ENCODE data around the gene DHDH. TPM values are rescaled to one million over a fixed set of nuclear protein-coding genes. Genes with fewer than 3 reads are reported as not detected.
A peak's percentile ranks its signal among the peaks of the same experiment; 100 is the strongest.

DHDH gene
- total and polyA plus RNA-seq, 2 of the 13 experiments (the other 11 are each of a cell fraction or from before 2014, with no cell fraction given) = 0.13 to 0.91 TPM

DNA sequence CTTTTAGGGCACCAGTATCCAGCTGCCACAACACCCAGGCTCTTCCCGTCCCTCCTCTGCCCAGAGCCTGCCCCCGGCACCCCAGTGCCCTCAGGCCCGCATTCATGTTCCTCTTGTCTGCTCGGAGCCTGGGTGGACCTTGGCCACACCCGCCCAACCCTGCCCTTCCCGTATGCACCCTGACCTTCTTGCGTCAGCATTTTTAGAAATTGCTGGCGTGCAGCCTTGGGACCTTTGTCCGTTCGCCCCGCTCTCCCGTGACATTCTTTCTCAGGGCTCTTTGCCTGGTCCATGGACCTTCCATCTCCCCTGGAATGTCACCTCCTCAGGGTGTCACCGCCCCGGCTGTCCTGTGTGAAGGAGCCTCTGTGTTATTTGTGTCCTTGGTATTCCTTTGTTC lies 25.8 kb upstream of the DHDH start (continued):
- peak; percentile 43; the same call in 1 of the 2 replicates for TF ChIP-seq FOXO1 (CRISPR knock-in tag; IDR thresholded peaks at IDR 0.05)
- no peak for TF ChIP-seq PBX3 (CRISPR knock-in tag; IDR thresholded peaks at IDR 0.05; ENCODE audit: borderline replicate concordance)
- no peak for TF ChIP-seq PTBP1 (IDR thresholded peaks at IDR 0.05; ENCODE audit: low read depth, low read length, poor library complexity, severe bottlenecking)
- TF ChIP-seq MLLT10 (CRISPR knock-in tag; IDR thresholded peaks at IDR 0.05) = no peak
- TF ChIP-seq CBX2 (IDR thresholded peaks at IDR 0.05; ENCODE audit: low read depth, low read length) = no peak
- no peak for TF ChIP-seq CBX2 (CRISPR knock-in tag; IDR thresholded peaks at IDR 0.05; ENCODE audit: low read depth)
- TF ChIP-seq ZNF260 (CRISPR knock-in tag; IDR thresholded peaks at IDR 0.05; ENCODE audit: borderline replicate concordance, low read depth) = no peak
- TF ChIP-seq TBX3 (IDR thresholded peaks at IDR 0.05; ENCODE audit: borderline replicate concordance) = no peak
- TF ChIP-seq ZZZ3 (CRISPR knock-in tag; IDR thresholded peaks at IDR 0.05; ENCODE audit: borderline replicate concordance) = no peak
- TF ChIP-seq PPARG (CRISPR knock-in tag; conservative IDR thresholded peaks at IDR 0.05) = peak; percentile 83
- TF ChIP-seq POGK (CRISPR knock-in tag; conservative IDR thresholded peaks at IDR 0.05) = no peak
- TF ChIP-seq MXD4 (CRISPR knock-in tag; IDR thresholded peaks at IDR 0.05) = peak; percentile 26; the same call in 1 of the 2 replicates
- no peak for TF ChIP-seq ZNF839 (CRISPR knock-in tag; IDR thresholded peaks at IDR 0.05; ENCODE audit: borderline replicate concordance)
- no peak for TF ChIP-seq PLRG1 (conservative IDR thresholded peaks at IDR 0.05)
- TF ChIP-seq, protein P1, sequence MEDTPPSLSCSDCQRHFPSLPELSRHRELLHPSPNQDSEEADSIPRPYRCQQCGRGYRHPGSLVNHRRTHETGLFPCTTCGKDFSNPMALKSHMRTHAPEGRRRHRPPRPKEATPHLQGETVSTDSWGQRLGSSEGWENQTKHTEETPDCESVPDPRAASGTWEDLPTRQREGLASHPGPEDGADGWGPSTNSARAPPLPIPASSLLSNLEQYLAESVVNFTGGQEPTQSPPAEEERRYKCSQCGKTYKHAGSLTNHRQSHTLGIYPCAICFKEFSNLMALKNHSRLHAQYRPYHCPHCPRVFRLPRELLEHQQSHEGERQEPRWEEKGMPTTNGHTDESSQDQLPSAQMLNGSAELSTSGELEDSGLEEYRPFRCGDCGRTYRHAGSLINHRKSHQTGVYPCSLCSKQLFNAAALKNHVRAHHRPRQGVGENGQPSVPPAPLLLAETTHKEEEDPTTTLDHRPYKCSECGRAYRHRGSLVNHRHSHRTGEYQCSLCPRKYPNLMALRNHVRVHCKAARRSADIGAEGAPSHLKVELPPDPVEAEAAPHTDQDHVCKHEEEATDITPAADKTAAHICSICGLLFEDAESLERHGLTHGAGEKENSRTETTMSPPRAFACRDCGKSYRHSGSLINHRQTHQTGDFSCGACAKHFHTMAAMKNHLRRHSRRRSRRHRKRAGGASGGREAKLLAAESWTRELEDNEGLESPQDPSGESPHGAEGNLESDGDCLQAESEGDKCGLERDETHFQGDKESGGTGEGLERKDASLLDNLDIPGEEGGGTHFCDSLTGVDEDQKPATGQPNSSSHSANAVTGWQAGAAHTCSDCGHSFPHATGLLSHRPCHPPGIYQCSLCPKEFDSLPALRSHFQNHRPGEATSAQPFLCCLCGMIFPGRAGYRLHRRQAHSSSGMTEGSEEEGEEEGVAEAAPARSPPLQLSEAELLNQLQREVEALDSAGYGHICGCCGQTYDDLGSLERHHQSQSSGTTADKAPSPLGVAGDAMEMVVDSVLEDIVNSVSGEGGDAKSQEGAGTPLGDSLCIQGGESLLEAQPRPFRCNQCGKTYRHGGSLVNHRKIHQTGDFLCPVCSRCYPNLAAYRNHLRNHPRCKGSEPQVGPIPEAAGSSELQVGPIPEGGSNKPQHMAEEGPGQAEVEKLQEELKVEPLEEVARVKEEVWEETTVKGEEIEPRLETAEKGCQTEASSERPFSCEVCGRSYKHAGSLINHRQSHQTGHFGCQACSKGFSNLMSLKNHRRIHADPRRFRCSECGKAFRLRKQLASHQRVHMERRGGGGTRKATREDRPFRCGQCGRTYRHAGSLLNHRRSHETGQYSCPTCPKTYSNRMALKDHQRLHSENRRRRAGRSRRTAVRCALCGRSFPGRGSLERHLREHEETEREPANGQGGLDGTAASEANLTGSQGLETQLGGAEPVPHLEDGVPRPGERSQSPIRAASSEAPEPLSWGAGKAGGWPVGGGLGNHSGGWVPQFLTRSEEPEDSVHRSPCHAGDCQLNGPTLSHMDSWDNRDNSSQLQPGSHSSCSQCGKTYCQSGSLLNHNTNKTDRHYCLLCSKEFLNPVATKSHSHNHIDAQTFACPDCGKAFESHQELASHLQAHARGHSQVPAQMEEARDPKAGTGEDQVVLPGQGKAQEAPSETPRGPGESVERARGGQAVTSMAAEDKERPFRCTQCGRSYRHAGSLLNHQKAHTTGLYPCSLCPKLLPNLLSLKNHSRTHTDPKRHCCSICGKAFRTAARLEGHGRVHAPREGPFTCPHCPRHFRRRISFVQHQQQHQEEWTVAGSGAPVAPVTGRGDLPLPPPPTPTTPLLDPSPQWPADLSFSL (CRISPR knock-in tag; IDR thresholded peaks at IDR 0.05) = no peak
- no peak for TF ChIP-seq KDM5B (CRISPR knock-in tag; IDR thresholded peaks at IDR 0.05; ENCODE audit: borderline replicate concordance)
- TF ChIP-seq SP5 (CRISPR knock-in tag; IDR thresholded peaks at IDR 0.05; ENCODE audit: borderline replicate concordance, low read depth) = peak; percentile 75
